GM23338 (cell line): Measurements from ENCODE around the gene TAS2R42. TPM values are rescaled to one million over a fixed set of nuclear protein-coding genes. Genes with fewer than 3 reads are reported as not detected.

Experiments used
- ATAC-seq: fragments of 200-7000 bp; cut with Tn5 transposase; 3 replicates; pipeline ENCODE4 v1.9.1; 2020
- DNase-seq: peaks from one replicate; pipeline ENCODE4 v3.0.0-alpha.2; 2015; ENCODE audit warnings: low spot score
- H2AFZ ChIP-seq: fragments of 200-600 bp; sonication (generic); 2 replicates; pipeline ENCODE4 v1.8.0; 2016; ENCODE audit warnings: antibody characterized with exemption, mild to moderate bottlenecking, moderate library complexity
- H3F3A ChIP-seq: fragments of 200-600 bp; sonication (generic); replicated peaks from 2 replicates; pipeline ENCODE4 v1.8.0; 2017; ENCODE audit warnings: antibody characterized with exemption, mixed run types, low read depth
- H3K27ac ChIP-seq: fragments of 200-600 bp; sonication (generic); 2 replicates; pipeline ENCODE4 v1.6.1; 2016; ENCODE audit warnings: low read depth
- H3K27me3 ChIP-seq: fragments of 200-600 bp; sonication (generic); 2 replicates; pipeline ENCODE4 v1.8.0; 2016; ENCODE audit warnings: mild to moderate bottlenecking, mixed run types, moderate library complexity; ENCODE audit not compliant: insufficient read depth
- H3K36me3 ChIP-seq: fragments of 200-600 bp; sonication (generic); 2 replicates; pipeline ENCODE4 v1.8.0; 2016; ENCODE audit warnings: mild to moderate bottlenecking; ENCODE audit not compliant: insufficient read depth
- H3K4me1 ChIP-seq: fragments of 200-600 bp; sonication (generic); 2 replicates; pipeline ENCODE4 v1.8.0; 2016; ENCODE audit warnings: mild to moderate bottlenecking, moderate library complexity; ENCODE audit not compliant: insufficient read depth
- H3K4me2 ChIP-seq: fragments of 200-600 bp; sonication (generic); 2 replicates; pipeline ENCODE4 v1.7.1; 2017; ENCODE audit warnings: mixed run types
- H3K4me3 ChIP-seq: fragments of 200-600 bp; sonication (generic); 2 replicates; pipeline ENCODE4 v1.6.1; 2016; ENCODE audit warnings: mixed run types
- H3K79me2 ChIP-seq: fragments of 200-600 bp; sonication (generic); replicated peaks from 2 replicates; pipeline ENCODE4 v1.8.0; 2017; ENCODE audit warnings: mild to moderate bottlenecking; ENCODE audit not compliant: insufficient read depth
- H3K9me2 ChIP-seq: fragments of 200-600 bp; sonication (generic); 2 replicates; pipeline ENCODE4 v1.8.0; 2017; ENCODE audit not compliant: insufficient read depth
- H4K20me1 ChIP-seq: fragments of 200-600 bp; sonication (generic); replicated peaks from 2 replicates; pipeline ENCODE4 v1.8.0; 2017; ENCODE audit warnings: mild to moderate bottlenecking; ENCODE audit not compliant: insufficient read depth
- H3K27ac Mint-ChIP-seq: 2 replicates; pipeline ENCODE4 v1.8.0; 2020; ENCODE audit warnings: inconsistent platforms, mild to moderate bottlenecking, moderate library complexity, mixed read lengths
- H3K27me3 Mint-ChIP-seq: 3 replicates; pipeline ENCODE4 v1.8.0; 2022; ENCODE audit warnings: low read depth, mild to moderate bottlenecking, moderate library complexity, mixed read lengths, inconsistent platforms; ENCODE audit not compliant: insufficient read depth, poor library complexity
- H3K36me3 Mint-ChIP-seq: 3 replicates; pipeline ENCODE4 v1.8.0; 2021; ENCODE audit warnings: low read depth, mild to moderate bottlenecking, inconsistent platforms, moderate library complexity, mixed read lengths
- H3K4me1 Mint-ChIP-seq: 3 replicates; pipeline ENCODE4 v1.8.0; 2020; ENCODE audit warnings: mild to moderate bottlenecking, inconsistent platforms, mixed read lengths
- H3K4me3 Mint-ChIP-seq: 3 replicates; pipeline ENCODE4 v1.8.0; 2021; ENCODE audit warnings: moderate library complexity, mild to moderate bottlenecking, inconsistent platforms, mixed read lengths
- H3K9me3 Mint-ChIP-seq: 3 replicates; pipeline ENCODE4 v1.8.0; 2020; ENCODE audit warnings: moderate library complexity, mild to moderate bottlenecking, inconsistent platforms, mixed read lengths
- EZH2 ChIP-seq: fragments of 200-600 bp; sonication (generic); IDR thresholded peaks from one replicate; pipeline ENCODE4 v1.8.0; 2017; ENCODE audit warnings: antibody characterized with exemption, mild to moderate bottlenecking, low read depth; ENCODE audit not compliant: unreplicated experiment
- EZH2phosphoT487 ChIP-seq: fragments of 200-600 bp; sonication (generic); IDR thresholded peaks from one replicate; pipeline ENCODE4 v1.8.1; 2018; ENCODE audit warnings: antibody characterized with exemption; ENCODE audit not compliant: unreplicated experiment
- JUNB ChIP-seq: IDR thresholded peaks from one replicate; pipeline ENCODE4 v1.6.1; 2016; ENCODE audit warnings: antibody characterized with exemption; ENCODE audit not compliant: unreplicated experiment
- POLR2AphosphoS5 ChIP-seq: IDR thresholded peaks from 2 replicates; pipeline ENCODE4 v1.6.1; 2016; ENCODE audit warnings: antibody characterized with exemption, low read depth
- STAT1 ChIP-seq: IDR thresholded peaks from one replicate; pipeline ENCODE4 v1.6.1; 2016; ENCODE audit warnings: antibody characterized with exemption; ENCODE audit not compliant: unreplicated experiment
- ZNF331 ChIP-seq: fragments of 250-450 bp; sonication (Bioruptor Pico); IDR thresholded peaks from 2 replicates; pipeline ENCODE4 v1.5.0; 2020; ENCODE audit warnings: low read depth, mild to moderate bottlenecking, moderate library complexity
- polyA plus RNA-seq: library from polyadenylated mRNA; unstranded; fragments of >200 nt; fragmentation: Nextera tagmentation; extraction: Ambion mirVana; gene quantifications from 2 replicates; pipeline ENCODE4 v1.2.1, GENCODE V29; 2016
- total RNA-seq: library from RNA; depleted of rRNA; stranded (reverse); fragments of >200 nt; shearing (Covaris generic); gene quantifications from 2 replicates; pipeline ENCODE4 v1.2.3, GENCODE V29; 2014
- TF ChIP-seq, protein P1 (sequence below), 2 experiments: fragments of 200-600 bp in 1 of 2; sonication (generic) in 1 of 2; conservative IDR thresholded peaks; 2 replicates each; pipeline versions ENCODE4 v1.5.1 to v1.6.1; 2016 to 2017; ENCODE audit warnings: antibody characterized with exemption in 2 of 2, low read depth in 2 of 2, mild to moderate bottlenecking in 2 of 2, moderate library complexity in 1 of 2
- TF ChIP-seq, protein P2 (sequence below): IDR thresholded peaks from one replicate; pipeline ENCODE4 v1.6.1; 2018; ENCODE audit warnings: antibody characterized with exemption; ENCODE audit not compliant: unreplicated experiment

TAS2R42 gene
- total and polyA plus RNA-seq, 2 experiments from 2014 or later: 0.38 TPM; not detected in 1

GRCh38 chr12:11227373-11227772 lies 40.6 kb upstream of the TAS2R42 start (continued):
- TF ChIP-seq, protein P1, sequence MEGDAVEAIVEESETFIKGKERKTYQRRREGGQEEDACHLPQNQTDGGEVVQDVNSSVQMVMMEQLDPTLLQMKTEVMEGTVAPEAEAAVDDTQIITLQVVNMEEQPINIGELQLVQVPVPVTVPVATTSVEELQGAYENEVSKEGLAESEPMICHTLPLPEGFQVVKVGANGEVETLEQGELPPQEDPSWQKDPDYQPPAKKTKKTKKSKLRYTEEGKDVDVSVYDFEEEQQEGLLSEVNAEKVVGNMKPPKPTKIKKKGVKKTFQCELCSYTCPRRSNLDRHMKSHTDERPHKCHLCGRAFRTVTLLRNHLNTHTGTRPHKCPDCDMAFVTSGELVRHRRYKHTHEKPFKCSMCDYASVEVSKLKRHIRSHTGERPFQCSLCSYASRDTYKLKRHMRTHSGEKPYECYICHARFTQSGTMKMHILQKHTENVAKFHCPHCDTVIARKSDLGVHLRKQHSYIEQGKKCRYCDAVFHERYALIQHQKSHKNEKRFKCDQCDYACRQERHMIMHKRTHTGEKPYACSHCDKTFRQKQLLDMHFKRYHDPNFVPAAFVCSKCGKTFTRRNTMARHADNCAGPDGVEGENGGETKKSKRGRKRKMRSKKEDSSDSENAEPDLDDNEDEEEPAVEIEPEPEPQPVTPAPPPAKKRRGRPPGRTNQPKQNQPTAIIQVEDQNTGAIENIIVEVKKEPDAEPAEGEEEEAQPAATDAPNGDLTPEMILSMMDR (conservative IDR thresholded peaks at IDR 0.05; ENCODE audit: low read depth in 2 of 2): no peak
- TF ChIP-seq, protein P2, sequence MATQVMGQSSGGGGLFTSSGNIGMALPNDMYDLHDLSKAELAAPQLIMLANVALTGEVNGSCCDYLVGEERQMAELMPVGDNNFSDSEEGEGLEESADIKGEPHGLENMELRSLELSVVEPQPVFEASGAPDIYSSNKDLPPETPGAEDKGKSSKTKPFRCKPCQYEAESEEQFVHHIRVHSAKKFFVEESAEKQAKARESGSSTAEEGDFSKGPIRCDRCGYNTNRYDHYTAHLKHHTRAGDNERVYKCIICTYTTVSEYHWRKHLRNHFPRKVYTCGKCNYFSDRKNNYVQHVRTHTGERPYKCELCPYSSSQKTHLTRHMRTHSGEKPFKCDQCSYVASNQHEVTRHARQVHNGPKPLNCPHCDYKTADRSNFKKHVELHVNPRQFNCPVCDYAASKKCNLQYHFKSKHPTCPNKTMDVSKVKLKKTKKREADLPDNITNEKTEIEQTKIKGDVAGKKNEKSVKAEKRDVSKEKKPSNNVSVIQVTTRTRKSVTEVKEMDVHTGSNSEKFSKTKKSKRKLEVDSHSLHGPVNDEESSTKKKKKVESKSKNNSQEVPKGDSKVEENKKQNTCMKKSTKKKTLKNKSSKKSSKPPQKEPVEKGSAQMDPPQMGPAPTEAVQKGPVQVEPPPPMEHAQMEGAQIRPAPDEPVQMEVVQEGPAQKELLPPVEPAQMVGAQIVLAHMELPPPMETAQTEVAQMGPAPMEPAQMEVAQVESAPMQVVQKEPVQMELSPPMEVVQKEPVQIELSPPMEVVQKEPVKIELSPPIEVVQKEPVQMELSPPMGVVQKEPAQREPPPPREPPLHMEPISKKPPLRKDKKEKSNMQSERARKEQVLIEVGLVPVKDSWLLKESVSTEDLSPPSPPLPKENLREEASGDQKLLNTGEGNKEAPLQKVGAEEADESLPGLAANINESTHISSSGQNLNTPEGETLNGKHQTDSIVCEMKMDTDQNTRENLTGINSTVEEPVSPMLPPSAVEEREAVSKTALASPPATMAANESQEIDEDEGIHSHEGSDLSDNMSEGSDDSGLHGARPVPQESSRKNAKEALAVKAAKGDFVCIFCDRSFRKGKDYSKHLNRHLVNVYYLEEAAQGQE: no peak
- TF ChIP-seq EZH2phosphoT487 (no peak), EZH2 (no peak), POLR2AphosphoS5 (no peak)

GRCh38 chr12:11209113-11209512 lies 22.4 kb upstream of the TAS2R42 start:
- Histone ChIP-seq H3K27me3 (no peaks in the 10 kb centered on the region), H3K9me2 (no peaks in the 10 kb centered on the region), H3K4me1 (no peaks in the 10 kb centered on the region), H3K36me3 (0 out of 2 replicates have a peak, but pooled peaks cover 6% of the 10 kb centered on the region), H3K4me2 (no peak overlapping the region), H2AFZ (no peak overlapping the region), H3F3A (no peaks in the 10 kb centered on the region), H3K27ac (no peak overlapping the region), H3K4me3 (no peak overlapping the region), H4K20me1 (no peaks in the 10 kb centered on the region), H3K79me2 (no peaks in the 10 kb centered on the region)
- H3K27me3 Mint-ChIP-seq: no peaks in the 10 kb centered on the region
- DNase-seq (peak; percentile 66), ATAC-seq (peak; percentile 87)
- TF ChIP-seq POLR2AphosphoS5 (no peak), STAT1 (no peak), JUNB (no peak), ZNF331 (no peak)
- TF ChIP-seq, protein P1 (conservative IDR thresholded peaks at IDR 0.05; ENCODE audit: low read depth in 2 of 2): peak; percentile 46 to 67; a peak in 3 of 4 replicates
- peaks cover 9% of the 10 kb centered on the region; the same call in 2 of the 3 replicates for H3K9me3 Mint-ChIP-seq
- no peak overlapping the region for H3K27ac Mint-ChIP-seq
- peaks cover 3% of the 10 kb centered on the region; the same call in 1 of the 3 replicates for H3K36me3 Mint-ChIP-seq
- H3K4me1 Mint-ChIP-seq: peaks cover 4% of the 10 kb centered on the region; the same call in 1 of the 3 replicates
- no peak overlapping the region for H3K4me3 Mint-ChIP-seq
